ENCODE results near the gene MYO5A.
A peak's percentile ranks its signal among the peaks of the same experiment; 100 is the strongest.

Gene MYO5A

DNA sequence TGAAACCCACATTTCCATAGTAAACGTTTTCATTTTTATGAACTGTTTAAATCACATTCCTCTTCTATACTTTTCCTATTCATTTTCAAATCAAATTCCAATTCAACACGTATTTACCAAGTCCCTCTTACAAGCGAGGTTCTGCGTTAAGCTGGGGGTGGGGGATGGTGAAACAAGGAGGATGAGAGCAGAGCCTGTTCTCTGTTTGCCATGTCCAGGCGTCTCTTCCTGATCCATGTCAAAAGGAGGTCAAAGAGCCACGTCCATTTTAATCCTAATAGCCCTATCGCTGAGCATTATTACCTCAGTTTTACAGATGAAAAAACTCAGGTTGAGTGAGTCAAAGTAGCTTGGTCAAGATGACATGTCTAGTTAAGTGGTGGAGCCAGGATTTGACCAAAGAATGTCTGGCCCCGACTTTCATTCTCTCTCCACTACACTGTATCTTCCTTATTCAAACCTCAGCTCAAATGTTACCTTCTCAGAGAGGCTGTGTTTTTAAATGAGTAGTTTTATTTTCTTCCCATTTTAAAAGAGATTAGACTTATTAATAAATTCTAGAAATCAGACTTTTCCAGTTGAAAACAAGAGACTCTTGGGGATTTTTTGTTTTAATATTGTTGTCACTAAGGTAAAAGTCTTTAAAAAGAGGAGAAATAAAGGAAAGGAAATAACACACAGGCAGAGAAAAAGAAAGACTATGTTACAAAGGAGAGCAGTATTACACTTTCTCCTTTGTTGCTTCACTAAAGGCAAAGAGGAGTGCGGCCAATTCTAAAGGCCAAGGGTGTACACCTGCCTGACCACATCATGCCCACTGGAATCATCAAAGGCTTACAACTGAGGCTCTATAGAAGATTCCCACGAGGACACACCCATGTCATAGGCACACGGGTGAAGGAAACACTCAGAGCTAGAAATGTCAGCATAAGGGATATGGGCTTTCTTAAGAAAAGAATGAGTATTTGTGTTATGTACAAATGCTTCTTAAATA, 42.4 kb downstream of the MYO5A start:
- TF ChIP-seq, protein P1, sequence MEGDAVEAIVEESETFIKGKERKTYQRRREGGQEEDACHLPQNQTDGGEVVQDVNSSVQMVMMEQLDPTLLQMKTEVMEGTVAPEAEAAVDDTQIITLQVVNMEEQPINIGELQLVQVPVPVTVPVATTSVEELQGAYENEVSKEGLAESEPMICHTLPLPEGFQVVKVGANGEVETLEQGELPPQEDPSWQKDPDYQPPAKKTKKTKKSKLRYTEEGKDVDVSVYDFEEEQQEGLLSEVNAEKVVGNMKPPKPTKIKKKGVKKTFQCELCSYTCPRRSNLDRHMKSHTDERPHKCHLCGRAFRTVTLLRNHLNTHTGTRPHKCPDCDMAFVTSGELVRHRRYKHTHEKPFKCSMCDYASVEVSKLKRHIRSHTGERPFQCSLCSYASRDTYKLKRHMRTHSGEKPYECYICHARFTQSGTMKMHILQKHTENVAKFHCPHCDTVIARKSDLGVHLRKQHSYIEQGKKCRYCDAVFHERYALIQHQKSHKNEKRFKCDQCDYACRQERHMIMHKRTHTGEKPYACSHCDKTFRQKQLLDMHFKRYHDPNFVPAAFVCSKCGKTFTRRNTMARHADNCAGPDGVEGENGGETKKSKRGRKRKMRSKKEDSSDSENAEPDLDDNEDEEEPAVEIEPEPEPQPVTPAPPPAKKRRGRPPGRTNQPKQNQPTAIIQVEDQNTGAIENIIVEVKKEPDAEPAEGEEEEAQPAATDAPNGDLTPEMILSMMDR (IDR thresholded peaks at IDR 0.05; ENCODE audit: insufficient read depth, low read length), result no peak
- TF ChIP-seq, protein P2, sequence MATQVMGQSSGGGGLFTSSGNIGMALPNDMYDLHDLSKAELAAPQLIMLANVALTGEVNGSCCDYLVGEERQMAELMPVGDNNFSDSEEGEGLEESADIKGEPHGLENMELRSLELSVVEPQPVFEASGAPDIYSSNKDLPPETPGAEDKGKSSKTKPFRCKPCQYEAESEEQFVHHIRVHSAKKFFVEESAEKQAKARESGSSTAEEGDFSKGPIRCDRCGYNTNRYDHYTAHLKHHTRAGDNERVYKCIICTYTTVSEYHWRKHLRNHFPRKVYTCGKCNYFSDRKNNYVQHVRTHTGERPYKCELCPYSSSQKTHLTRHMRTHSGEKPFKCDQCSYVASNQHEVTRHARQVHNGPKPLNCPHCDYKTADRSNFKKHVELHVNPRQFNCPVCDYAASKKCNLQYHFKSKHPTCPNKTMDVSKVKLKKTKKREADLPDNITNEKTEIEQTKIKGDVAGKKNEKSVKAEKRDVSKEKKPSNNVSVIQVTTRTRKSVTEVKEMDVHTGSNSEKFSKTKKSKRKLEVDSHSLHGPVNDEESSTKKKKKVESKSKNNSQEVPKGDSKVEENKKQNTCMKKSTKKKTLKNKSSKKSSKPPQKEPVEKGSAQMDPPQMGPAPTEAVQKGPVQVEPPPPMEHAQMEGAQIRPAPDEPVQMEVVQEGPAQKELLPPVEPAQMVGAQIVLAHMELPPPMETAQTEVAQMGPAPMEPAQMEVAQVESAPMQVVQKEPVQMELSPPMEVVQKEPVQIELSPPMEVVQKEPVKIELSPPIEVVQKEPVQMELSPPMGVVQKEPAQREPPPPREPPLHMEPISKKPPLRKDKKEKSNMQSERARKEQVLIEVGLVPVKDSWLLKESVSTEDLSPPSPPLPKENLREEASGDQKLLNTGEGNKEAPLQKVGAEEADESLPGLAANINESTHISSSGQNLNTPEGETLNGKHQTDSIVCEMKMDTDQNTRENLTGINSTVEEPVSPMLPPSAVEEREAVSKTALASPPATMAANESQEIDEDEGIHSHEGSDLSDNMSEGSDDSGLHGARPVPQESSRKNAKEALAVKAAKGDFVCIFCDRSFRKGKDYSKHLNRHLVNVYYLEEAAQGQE (IDR thresholded peaks at IDR 0.05; ENCODE audit: insufficient replicate concordance, low read depth), result no peak
- no peak for TF ChIP-seq POLR2AphosphoS5 (IDR thresholded peaks at IDR 0.05; ENCODE audit: low read depth)
- TF ChIP-seq SPI1 (IDR thresholded peaks at IDR 0.05; ENCODE audit: borderline replicate concordance, low read depth), result no peak
- no peak for TF ChIP-seq GABPA (IDR thresholded peaks at IDR 0.05; ENCODE audit: low read depth)
- no peak for DNase-seq (ENCODE audit: low read depth in 1 of 2, low spot score in 1 of 2)
- Histone ChIP-seq H3K27ac (replicated peaks) (no peak overlapping the region), H3K27me3 (ENCODE audit: insufficient read depth, poor library complexity, severe bottlenecking) (no peaks in the 10 kb centered on the region), H3K4me3 (replicated peaks; ENCODE audit: insufficient read depth, low read length) (no peak overlapping the region)

DNA sequence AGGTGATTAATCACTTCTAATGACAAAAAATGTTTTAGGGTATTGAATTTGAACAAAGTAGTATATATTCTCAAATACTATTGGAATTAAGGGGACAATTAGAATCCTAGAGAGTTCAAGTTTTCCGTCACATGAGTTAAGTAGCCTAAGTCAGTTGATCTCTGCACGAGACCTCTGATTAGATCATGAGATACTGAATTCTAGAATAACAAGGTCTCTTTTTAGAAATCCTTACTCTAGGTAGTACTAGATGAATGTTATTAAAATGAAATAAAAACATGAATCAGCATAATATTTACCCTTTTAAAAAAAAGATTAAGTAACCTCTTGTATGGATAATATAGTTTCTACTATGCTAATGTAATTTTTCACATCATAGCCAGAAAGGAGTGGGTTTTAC, 43.4 kb downstream of the MYO5A start:
- H3K27ac ChIP-seq (replicated peaks), result no peak overlapping the region
- TF ChIP-seq, protein P1 (IDR thresholded peaks at IDR 0.05; ENCODE audit: insufficient read depth, low read length), result no peak
- TF ChIP-seq, protein P2 (IDR thresholded peaks at IDR 0.05; ENCODE audit: insufficient replicate concordance, low read depth), result no peak
- no peak for TF ChIP-seq POLR2AphosphoS5 (IDR thresholded peaks at IDR 0.05; ENCODE audit: low read depth)
- no peak for TF ChIP-seq SPI1 (IDR thresholded peaks at IDR 0.05; ENCODE audit: borderline replicate concordance, low read depth)
- TF ChIP-seq GABPA (IDR thresholded peaks at IDR 0.05; ENCODE audit: low read depth), result no peak
- H3K27me3 ChIP-seq (ENCODE audit: insufficient read depth, poor library complexity, severe bottlenecking), result no peaks in the 10 kb centered on the region
- no peak overlapping the region for H3K4me3 ChIP-seq (replicated peaks; ENCODE audit: insufficient read depth, low read length)
- DNase-seq (ENCODE audit: low read depth in 1 of 2, low spot score in 1 of 2), result no peak

DNA sequence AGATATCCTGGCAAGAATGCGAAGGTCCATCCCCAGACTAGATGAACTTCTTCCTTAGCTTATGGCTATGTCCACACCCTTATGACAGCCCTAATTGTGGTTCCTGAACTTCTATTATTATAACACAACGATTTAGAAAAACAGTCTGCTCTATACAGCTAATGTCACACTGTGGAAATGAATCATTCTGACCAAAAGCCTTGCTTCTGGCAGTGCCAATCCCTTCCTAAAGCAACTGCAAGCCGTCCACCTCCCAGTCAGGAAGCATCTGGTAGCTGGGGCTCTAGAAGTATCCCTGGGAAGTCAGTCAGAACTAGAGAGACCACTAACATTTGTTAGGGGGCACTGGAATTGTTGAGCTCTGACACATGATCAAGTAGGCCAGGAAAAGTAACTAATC, 45.0 kb downstream of the MYO5A start:
- H3K27ac ChIP-seq (replicated peaks), result no peak overlapping the region
- peak in 1 of 2 experiments; percentile 35 for DNase-seq (ENCODE audit: low read depth in 1 of 2, low spot score in 1 of 2)

More for the DNA sequence above, 45.0 kb downstream of the MYO5A start:
- no peaks in the 10 kb centered on the region for H3K27me3 ChIP-seq (ENCODE audit: insufficient read depth, poor library complexity, severe bottlenecking)
- H3K4me3 ChIP-seq (replicated peaks; ENCODE audit: insufficient read depth, low read length), result no peak overlapping the region
- TF ChIP-seq GABPA (IDR thresholded peaks at IDR 0.05; ENCODE audit: low read depth), result no peak
- TF ChIP-seq, protein P1 (IDR thresholded peaks at IDR 0.05; ENCODE audit: insufficient read depth, low read length), result no peak
- TF ChIP-seq, protein P2 (IDR thresholded peaks at IDR 0.05; ENCODE audit: insufficient replicate concordance, low read depth), result no peak
- no peak for TF ChIP-seq POLR2AphosphoS5 (IDR thresholded peaks at IDR 0.05; ENCODE audit: low read depth)
- TF ChIP-seq SPI1 (IDR thresholded peaks at IDR 0.05; ENCODE audit: borderline replicate concordance, low read depth), result no peak
